IMR-90 (cell line): ENCODE measurements around the gene RND3.
A peak's percentile ranks its signal among the peaks of the same experiment; 100 is the strongest.

Experiments used
- BHLHE40 ChIP-seq: fragments of 150-350 bp; IDR thresholded peaks from 2 replicates; pipeline ENCODE4 v1.6.1; 2016; ENCODE audit warnings: mild to moderate bottlenecking, low read depth, low read length
- CEBPB ChIP-seq: IDR thresholded peaks from 2 replicates; pipeline ENCODE4 v1.6.1; 2012; ENCODE audit warnings: low read depth, low read length, improper control_type of control experiment
- CHD1 ChIP-seq: IDR thresholded peaks from 2 replicates; pipeline ENCODE4 v1.6.1; 2012; ENCODE audit warnings: low read depth, low read length, improper control_type of control experiment
- CTCF ChIP-seq: conservative IDR thresholded peaks from 2 replicates; pipeline ENCODE4 v1.5.1; 2012; ENCODE audit warnings: mild to moderate bottlenecking, low read depth, low read length, improper control_type of control experiment
- ELK1 ChIP-seq: fragments of 150-350 bp; IDR thresholded peaks from 2 replicates; pipeline ENCODE4 v1.6.1; 2016; ENCODE audit warnings: low read depth, mild to moderate bottlenecking, low read length, moderate library complexity, borderline replicate concordance
- MAFK ChIP-seq: IDR thresholded peaks from 2 replicates; pipeline ENCODE4 v1.6.1; 2012; ENCODE audit warnings: low read depth, low read length, improper control_type of control experiment
- NFE2L2 ChIP-seq: fragments of 150-350 bp; IDR thresholded peaks from 2 replicates; pipeline ENCODE4 v1.6.1; 2016; ENCODE audit warnings: low read depth, mild to moderate bottlenecking, low read length
- POLR2A ChIP-seq: IDR thresholded peaks from 2 replicates; pipeline ENCODE4 v1.6.1; 2012; ENCODE audit warnings: mild to moderate bottlenecking, low read depth, low read length
- RAD21 ChIP-seq: IDR thresholded peaks from 2 replicates; pipeline ENCODE4 v1.6.1; 2012; ENCODE audit warnings: low read length, improper control_type of control experiment
- RCOR1 ChIP-seq: IDR thresholded peaks from 2 replicates; pipeline ENCODE4 v1.6.1; 2012; ENCODE audit warnings: mild to moderate bottlenecking, low read length, improper control_type of control experiment; ENCODE audit not compliant: insufficient replicate concordance
- RFX5 ChIP-seq: IDR thresholded peaks from 2 replicates; pipeline ENCODE4 v1.8.0; 2012; ENCODE audit warnings: low read depth, mild to moderate bottlenecking, low read length, moderate library complexity
- SMC3 ChIP-seq: fragments of 150-350 bp; IDR thresholded peaks from 2 replicates; pipeline ENCODE4 v1.6.1; 2016; ENCODE audit warnings: low read depth, mild to moderate bottlenecking, antibody characterized with exemption, low read length, moderate library complexity
- USF2 ChIP-seq: fragments of 150-350 bp; IDR thresholded peaks from 2 replicates; pipeline ENCODE4 v1.6.1; 2017; ENCODE audit warnings: mild to moderate bottlenecking, antibody characterized with exemption, low read length, low read depth

GRCh38 chr2:150479075-150479915, 8.2 kb downstream of the RND3 start:
- no peak for TF ChIP-seq CTCF
- no peak for TF ChIP-seq RFX5
- no peak for TF ChIP-seq MAFK
- peak; percentile 44; the same call in 1 of the 2 replicates for TF ChIP-seq POLR2A
- TF ChIP-seq CEBPB: no peak
- TF ChIP-seq RCOR1: no peak
- TF ChIP-seq BHLHE40: no peak; the same call in 1 of the 2 replicates
- no peak for TF ChIP-seq SMC3
- TF ChIP-seq ELK1: no peak
- TF ChIP-seq NFE2L2: no peak
- no peak for TF ChIP-seq USF2
- TF ChIP-seq RAD21: no peak
- TF ChIP-seq CHD1: 0 out of 2 replicates have a peak, but pooled peaks have one; percentile 35
